ENCODE results near the gene TK1.
"Not testable (repeated sequence)": the region's sequence is repeated elsewhere in the genome, so short reads cannot be mapped to it uniquely, and the experiment has no call there.

Gene TK1

DNA sequence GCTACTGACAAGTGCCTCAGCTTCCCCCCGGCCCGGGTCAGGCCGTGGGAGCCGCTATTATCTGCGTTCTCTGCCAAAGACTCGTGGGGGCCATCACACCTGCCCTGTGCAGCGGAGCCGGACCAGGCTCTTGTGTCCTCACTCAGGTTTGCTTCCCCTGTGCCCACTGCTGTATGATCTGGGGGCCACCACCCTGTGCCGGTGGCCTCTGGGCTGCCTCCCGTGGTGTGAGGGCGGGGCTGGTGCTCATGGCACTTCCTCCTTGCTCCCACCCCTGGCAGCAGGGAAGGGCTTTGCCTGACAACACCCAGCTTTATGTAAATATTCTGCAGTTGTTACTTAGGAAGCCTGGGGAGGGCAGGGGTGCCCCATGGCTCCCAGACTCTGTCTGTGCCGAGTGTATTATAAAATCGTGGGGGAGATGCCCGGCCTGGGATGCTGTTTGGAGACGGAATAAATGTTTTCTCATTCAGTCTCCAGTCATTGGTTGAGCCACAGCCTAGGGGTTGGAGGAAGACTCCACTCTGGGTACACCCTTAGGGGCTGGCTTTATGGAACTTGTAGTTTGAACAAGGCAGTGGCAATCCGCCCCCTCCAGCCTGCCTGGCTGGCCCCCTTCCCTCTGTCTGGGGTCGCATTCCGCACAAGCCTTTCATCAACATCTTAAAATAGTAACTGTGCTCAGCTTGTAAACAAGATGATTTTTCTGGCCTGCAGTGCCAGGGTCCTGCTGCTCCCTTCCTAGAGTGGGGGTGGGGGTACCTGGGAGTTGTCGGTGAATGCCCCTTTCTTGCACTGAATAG is 14.4 kb downstream of the TK1 start:
- DNase-seq (ENCODE audit: low read depth in 1 of 2, low spot score in 1 of 2) = peak in 1 of 2 experiments; percentile 75
- H3K4me3 ChIP-seq (replicated peaks; ENCODE audit: insufficient read depth, low read length) = no peak overlapping the region
- peak; percentile 89; the same call in 1 of the 2 replicates for TF ChIP-seq SPI1 (IDR thresholded peaks at IDR 0.05; ENCODE audit: borderline replicate concordance, low read depth)
- TF ChIP-seq POLR2AphosphoS5 (IDR thresholded peaks at IDR 0.05; ENCODE audit: low read depth) = no peak; the same call in none of the 2 replicates
- TF ChIP-seq GABPA (IDR thresholded peaks at IDR 0.05; ENCODE audit: low read depth) = no peak
- TF ChIP-seq CTCF (IDR thresholded peaks at IDR 0.05; ENCODE audit: insufficient read depth, low read length) = no peak
- H3K27ac ChIP-seq (replicated peaks) = peak overlapping the region; percentile 32
- no peaks in the 10 kb centered on the region for H3K27me3 ChIP-seq (ENCODE audit: insufficient read depth, poor library complexity, severe bottlenecking)

DNA sequence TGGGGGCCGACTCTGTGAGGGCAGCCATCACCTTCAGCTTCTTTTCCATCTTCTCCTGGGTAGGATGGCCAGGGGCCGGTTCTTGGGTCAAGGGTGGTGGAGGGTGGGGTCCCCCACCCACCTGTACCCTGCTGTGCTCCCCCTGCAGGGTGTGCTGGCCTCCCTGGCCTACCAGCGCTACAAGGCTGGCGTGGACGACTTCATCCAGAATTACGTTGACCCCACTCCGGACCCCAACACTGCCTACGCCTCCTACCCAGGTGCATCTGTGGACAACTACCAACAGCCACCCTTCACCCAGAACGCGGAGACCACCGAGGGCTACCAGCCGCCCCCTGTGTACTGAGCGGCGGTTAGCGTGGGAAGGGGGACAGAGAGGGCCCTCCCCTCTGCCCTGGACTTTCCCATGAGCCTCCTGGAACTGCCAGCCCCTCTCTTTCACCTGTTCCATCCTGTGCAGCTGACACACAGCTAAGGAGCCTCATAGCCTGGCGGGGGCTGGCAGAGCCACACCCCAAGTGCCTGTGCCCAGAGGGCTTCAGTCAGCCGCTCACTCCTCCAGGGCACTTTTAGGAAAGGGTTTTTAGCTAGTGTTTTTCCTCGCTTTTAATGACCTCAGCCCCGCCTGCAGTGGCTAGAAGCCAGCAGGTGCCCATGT is 15.1 kb downstream of the TK1 start:
- not testable (repeated sequence) for H3K4me3 ChIP-seq (replicated peaks; ENCODE audit: insufficient read depth, low read length); DNase-seq (ENCODE audit: low read depth in 1 of 2, low spot score in 1 of 2); H3K27me3 ChIP-seq (ENCODE audit: insufficient read depth, poor library complexity, severe bottlenecking)
- H3K27ac ChIP-seq (replicated peaks) = peak overlapping the region; percentile 32

DNA sequence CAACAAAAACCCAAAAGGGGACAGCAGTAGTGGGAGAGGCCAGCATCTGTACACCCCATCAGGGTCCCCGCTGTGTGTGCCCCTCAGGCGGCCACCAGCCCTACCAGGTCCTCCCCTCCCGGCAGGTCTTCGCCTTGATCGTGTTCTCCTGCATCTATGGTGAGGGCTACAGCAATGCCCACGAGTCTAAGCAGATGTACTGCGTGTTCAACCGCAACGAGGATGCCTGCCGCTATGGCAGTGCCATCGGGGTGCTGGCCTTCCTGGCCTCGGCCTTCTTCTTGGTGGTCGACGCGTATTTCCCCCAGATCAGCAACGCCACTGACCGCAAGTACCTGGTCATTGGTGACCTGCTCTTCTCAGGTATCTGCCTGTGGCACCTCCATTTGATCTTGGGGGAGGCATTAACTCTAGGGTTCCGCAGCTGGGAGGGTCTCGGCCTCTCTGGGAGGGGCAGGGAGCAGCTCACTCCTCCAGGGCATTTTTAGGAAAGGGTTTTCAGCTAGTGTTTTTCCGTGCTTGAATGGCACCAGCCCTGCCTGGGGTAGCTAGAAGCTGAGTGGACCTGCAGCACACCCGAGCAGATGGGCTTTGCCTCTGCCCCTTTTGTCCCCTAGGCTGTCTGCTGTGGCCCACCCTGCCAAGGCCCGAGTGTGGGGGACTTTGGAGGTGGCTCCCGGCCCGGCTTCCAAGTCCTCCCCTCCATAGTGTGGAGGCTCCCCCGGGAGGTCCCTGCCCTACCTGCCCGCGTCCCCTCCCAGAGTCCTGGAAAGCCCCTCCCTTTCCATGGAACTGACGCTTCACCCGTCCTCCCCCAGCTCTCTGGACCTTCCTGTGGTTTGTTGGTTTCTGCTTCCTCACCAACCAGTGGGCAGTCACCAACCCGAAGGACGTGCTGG is 15.9 kb downstream of the TK1 start:
- no peak for TF ChIP-seq POLR2AphosphoS5 (IDR thresholded peaks at IDR 0.05; ENCODE audit: low read depth)
- DNase-seq (ENCODE audit: low read depth in 1 of 2, low spot score in 1 of 2) = no peak
- no peaks in the 10 kb centered on the region for H3K27me3 ChIP-seq (ENCODE audit: insufficient read depth, poor library complexity, severe bottlenecking)
- no peak overlapping the region for H3K4me3 ChIP-seq (replicated peaks; ENCODE audit: insufficient read depth, low read length)
- H3K27ac ChIP-seq (replicated peaks) = no peak overlapping the region

GRCh38 chr17:78168903-78169793 is 17.7 kb downstream of the TK1 start:
- no peak for TF ChIP-seq POLR2AphosphoS5 (IDR thresholded peaks at IDR 0.05; ENCODE audit: low read depth)
- DNase-seq (ENCODE audit: low read depth in 1 of 2, low spot score in 1 of 2) = no peak
- peak overlapping the region; percentile 82 for H3K4me3 ChIP-seq (replicated peaks; ENCODE audit: insufficient read depth, low read length)
- no peaks in the 10 kb centered on the region for H3K27me3 ChIP-seq (ENCODE audit: insufficient read depth, poor library complexity, severe bottlenecking)
- H3K27ac ChIP-seq (replicated peaks) = peak overlapping the region; percentile 45

- peak; percentile 71 to 81 for DNase-seq (ENCODE audit: low read depth in 1 of 2, low spot score in 1 of 2)
- H3K27ac ChIP-seq (replicated peaks) = peak within 1 kb of the TSS; percentile 58
- peak within 1 kb of the TSS; percentile 82 for H3K4me3 ChIP-seq (replicated peaks; ENCODE audit: insufficient read depth, low read length)
- no peaks in the 10 kb centered on the region for H3K27me3 ChIP-seq (ENCODE audit: insufficient read depth, poor library complexity, severe bottlenecking)
- TF ChIP-seq GABPA (IDR thresholded peaks at IDR 0.05; ENCODE audit: low read depth) (no peak), REST (IDR thresholded peaks at IDR 0.05; ENCODE audit: insufficient replicate concordance, low read depth) (no peak), POLR2AphosphoS5 (IDR thresholded peaks at IDR 0.05; ENCODE audit: low read depth) (peak; percentile 66; the same call in 1 of the 2 replicates), SPI1 (IDR thresholded peaks at IDR 0.05; ENCODE audit: borderline replicate concordance, low read depth) (peak; percentile 30; the same call in 1 of the 2 replicates)
These were observed 18.5 kb downstream of the TK1 start, which contains the start of gene SYNGR2 for GRCh38 chr17:78168242-78168902. Gene SYNGR2, plus strand, starts transcription at chr17:78168581. Its CDS starts 36 bp downstream, at chr17:78168617.
